ENCODE results near the gene CLEC10A.

CLEC10A gene

DNA sequence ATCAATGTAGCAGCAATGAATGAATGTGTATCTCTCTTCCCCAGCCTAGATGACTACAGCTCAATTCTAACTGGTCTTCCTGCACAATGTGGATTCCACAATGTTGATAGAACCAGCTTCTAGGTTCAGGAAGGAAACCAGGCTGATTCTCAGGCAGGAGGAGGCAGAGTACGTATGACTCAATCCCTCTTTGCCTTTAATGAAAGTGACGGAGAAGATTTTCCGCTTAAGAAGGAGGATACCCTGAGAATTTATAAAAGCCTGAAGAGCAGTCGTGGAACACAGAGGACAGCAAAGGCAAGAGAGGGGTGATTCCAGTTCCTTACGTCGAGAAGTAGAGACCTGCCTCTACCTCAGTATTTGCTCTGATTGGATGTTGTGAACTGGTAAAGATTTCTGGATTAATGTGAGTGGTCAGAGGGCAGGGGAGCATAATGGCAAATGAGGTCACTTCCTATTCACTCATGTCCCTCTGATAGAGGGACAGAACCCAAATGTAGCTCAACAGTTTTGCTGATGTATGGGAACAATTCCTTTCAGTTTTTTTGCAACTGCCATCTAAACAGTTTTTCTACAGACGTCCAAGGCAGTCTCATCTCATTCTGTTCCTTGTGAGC is 21.1 kb downstream of the CLEC10A start:
- TF ChIP-seq GATA2 (IDR thresholded peaks at IDR 0.05; ENCODE audit: low read depth, low read length) = no peak
- TF ChIP-seq GATA3 (IDR thresholded peaks at IDR 0.05; ENCODE audit: low read depth, low read length) = no peak

DNA sequence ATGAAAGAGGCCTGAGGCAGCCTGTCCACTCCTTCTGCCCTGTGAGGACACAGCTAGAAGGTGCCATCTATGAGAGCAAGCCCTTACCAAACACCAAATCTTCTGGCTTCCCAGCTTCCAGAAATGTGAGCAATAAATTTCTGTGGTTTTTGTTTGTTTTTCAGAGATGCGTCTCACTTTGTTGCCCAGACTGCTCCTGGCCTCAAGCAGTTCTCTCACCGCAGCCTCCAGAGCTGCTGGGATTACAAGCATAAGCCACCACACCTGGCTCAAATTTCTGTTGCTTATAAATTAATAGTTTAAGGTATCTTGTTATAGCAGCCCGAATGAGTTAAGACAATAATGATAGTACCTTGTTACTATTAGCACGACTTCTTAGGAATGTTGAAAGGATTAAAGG is 23.7 kb downstream of the CLEC10A start:
- TF ChIP-seq GATA3 (IDR thresholded peaks at IDR 0.05; ENCODE audit: low read depth, low read length) = no peak
- no peak for TF ChIP-seq GATA2 (IDR thresholded peaks at IDR 0.05; ENCODE audit: low read depth, low read length)

DNA sequence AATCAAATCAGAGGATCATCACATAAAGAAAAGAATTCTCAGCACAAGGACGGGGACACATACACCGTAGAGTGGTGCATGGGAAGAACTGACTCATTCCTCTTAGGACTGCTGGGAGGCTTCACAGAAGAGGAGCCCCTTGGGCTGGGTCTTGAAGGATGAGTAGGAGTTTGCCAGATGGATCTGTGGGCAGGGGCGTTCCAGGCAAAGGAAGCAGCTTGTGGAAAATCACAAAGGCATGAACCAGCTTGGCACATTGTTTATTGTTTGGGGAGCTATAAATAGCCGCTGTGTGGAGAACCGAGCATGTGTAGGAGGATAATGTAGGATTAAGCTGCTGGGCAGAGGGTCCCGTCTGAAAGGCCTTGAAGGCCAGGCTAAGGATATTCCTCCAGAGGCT is 31.1 kb downstream of the CLEC10A start:
- TF ChIP-seq GATA3 (IDR thresholded peaks at IDR 0.05; ENCODE audit: low read depth, low read length) (no peak), GATA2 (IDR thresholded peaks at IDR 0.05; ENCODE audit: low read depth, low read length) (no peak)

DNA sequence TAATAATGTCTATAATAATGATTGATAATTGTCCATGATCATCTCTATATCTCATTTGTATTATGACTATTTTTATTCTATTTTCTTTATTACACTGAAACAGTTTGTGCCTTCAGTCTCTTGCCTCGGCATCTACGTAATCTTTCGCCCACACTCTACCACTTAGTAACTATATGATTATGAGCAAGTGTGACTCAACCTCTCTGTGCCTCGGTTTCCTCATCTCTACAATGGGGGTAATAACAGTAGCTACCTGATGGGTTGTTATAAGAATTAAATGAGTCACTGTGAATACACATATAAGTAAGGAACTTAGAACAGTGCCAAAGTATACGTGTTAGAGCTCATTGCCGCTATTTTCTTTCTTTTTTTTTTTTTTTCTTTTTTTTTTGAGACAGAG is 32.5 kb downstream of the CLEC10A start:
- TF ChIP-seq GATA3 (IDR thresholded peaks at IDR 0.05; ENCODE audit: low read depth, low read length) = no peak
- no peak for TF ChIP-seq GATA2 (IDR thresholded peaks at IDR 0.05; ENCODE audit: low read depth, low read length)

- TF ChIP-seq GATA3 (IDR thresholded peaks at IDR 0.05; ENCODE audit: low read depth, low read length) (no peak), GATA2 (IDR thresholded peaks at IDR 0.05; ENCODE audit: low read depth, low read length) (no peak)
These were observed 33.8 kb downstream of the CLEC10A start for GRCh38 chr17:7046127-7046724.

DNA sequence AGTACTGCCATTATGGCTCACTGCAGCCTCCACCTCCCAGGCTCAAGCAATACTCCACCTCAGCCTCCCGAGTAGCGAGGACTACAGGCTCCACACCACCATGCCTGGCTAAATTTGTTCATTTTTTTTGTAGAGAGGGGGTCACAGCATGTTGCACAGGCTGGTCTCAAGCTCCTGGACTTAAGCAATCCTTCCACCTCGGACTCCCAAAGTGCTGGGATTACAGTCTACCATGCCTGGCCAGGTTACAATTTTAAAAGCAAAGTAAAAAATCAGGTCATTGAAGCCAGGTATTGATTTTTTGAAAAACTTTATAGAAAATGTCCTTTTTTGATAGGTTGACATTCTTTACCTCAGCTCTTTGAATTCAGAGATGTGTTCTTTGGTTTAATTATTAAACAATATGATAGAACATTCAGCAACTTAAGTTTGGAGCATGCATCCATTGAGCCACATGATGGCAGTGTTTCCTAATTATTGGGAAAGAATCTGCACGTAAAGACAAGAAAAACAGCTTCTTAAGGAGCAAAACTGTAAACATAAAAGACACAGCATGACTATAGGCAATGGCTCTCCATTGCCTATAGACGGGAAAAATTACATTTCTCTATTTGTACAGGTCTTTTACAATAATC is 34.4 kb downstream of the CLEC10A start:
- TF ChIP-seq GATA3 (IDR thresholded peaks at IDR 0.05; ENCODE audit: low read depth, low read length) (no peak), GATA2 (IDR thresholded peaks at IDR 0.05; ENCODE audit: low read depth, low read length) (no peak)

DNA sequence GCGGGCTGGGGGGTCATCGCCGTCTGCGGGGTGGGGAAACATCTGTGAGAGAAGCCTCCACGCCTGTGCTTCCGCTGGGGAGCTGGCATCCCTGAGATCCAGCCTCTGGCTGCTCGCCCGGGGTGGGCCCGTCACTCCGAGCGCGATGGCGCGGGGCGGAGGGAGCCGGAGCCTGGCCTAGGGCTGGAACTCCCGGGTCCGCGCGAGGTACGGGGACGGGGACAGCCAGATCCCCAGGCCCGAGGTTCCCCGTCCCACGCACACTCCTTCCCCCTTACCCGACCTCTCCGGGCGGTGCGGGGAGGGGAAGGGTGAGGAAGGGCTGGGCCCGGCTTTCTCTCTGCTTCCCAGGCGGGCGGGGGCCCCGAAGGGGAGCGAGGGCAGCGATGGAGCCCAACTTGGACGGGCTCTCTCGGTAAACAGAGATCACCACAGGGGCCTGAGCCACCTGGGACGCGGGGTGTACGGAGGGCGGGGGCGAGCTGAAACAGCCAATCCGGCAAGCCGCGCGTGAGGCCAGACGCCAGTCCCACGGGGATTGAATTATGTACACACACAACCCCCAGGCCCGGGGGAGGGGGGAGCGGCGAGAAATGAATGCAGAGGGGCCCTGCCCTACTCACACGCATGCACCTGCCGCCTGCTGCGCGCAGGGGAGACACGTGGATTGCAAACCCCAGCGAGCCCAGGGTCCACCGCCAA is 36.4 kb downstream of the CLEC10A start, which contains the start of gene SLC16A11:
Gene SLC16A11, minus strand, starts transcription at position 596 of the 702 bp plus-strand sequence. Its CDS starts 579 bp downstream, at position 17.
- TF ChIP-seq GATA3 (IDR thresholded peaks at IDR 0.05; ENCODE audit: low read depth, low read length) = no peak
- TF ChIP-seq GATA2 (IDR thresholded peaks at IDR 0.05; ENCODE audit: low read depth, low read length) = no peak

- TF ChIP-seq GATA2 (IDR thresholded peaks at IDR 0.05; ENCODE audit: low read depth, low read length) (no peak), GATA3 (IDR thresholded peaks at IDR 0.05; ENCODE audit: low read depth, low read length) (no peak)
These were observed 36.9 kb downstream of the CLEC10A start for GRCh38 chr17:7043182-7043496.

DNA sequence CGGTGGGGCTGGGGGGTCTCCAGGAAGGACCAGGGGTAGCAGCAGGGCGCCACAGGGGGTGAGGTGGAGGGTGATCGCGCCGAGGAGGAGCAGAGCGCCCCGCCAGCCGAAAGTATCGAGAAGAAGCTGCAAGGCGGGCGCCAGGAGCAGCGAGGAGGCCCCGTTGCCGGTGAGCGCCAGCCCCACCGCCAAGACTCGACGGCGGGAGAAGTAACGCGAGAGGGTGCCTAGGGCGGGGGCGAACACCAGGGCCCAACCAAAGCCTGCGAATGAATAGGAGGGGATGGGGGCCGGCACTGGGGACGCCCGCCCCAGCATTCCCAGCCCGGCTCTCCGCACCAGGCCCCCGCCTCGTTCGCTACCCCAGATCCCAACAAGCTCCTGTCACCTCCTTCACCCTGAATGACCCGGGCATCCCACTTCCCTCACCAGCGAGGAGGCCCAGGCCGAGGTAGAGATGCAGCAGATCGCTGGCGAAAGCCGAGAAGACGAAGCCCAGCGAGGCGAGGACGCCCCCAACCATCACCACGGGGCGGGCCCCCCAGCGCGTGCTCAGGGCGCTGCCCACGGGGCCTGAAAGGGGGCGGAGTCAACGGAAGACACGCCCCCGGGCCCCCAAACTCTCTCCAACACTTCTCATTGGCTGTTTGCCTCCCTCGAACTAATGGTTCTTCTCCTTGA is 37.4 kb downstream of the CLEC10A start:
- no peak for TF ChIP-seq GATA2 (IDR thresholded peaks at IDR 0.05; ENCODE audit: low read depth, low read length)
- TF ChIP-seq GATA3 (IDR thresholded peaks at IDR 0.05; ENCODE audit: low read depth, low read length) = no peak

DNA sequence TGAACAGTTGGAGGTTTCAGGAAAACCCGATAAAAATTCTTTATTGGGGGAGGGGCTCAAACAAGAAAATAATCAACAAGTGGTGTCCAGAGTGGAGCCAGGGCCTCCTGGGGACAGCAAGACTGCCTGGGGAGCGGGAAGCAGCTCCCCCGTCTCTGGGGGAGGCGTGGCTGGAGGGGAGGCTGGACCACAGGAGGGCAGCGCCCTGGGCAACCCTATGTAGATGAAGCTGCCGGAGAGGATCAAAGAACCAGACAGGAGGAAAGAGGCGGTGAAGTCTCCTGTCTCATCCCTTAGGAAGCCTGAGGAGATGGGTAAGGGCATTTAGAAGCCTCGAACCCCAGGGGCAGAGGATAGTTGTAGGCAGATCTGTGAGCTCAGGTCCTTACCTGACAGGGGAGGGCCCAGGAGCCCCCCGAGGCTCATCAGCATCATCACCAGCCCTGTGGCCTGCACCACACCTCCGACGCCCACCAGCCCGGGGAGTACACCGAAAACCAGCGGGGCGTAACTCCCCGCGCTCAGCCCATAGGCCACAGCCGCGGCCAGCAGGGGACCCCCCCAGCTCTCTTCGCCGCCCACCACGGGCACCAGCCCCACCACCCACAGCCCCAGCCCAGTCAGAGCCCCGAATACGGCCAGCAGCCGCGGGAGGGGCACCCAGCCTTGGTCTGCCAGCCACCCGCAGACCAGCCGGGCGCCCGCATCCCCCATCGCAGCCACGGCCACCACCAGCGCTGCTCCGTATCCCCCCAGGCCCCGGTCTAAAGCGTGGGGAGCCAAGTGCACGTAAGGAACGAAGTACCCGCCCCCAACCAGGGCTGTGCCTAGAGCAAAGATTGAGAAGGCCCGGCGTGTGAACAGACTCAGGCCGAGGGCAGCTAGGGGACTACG is 38.2 kb downstream of the CLEC10A start:
- TF ChIP-seq GATA3 (IDR thresholded peaks at IDR 0.05; ENCODE audit: low read depth, low read length) (no peak), GATA2 (IDR thresholded peaks at IDR 0.05; ENCODE audit: low read depth, low read length) (no peak)

DNA sequence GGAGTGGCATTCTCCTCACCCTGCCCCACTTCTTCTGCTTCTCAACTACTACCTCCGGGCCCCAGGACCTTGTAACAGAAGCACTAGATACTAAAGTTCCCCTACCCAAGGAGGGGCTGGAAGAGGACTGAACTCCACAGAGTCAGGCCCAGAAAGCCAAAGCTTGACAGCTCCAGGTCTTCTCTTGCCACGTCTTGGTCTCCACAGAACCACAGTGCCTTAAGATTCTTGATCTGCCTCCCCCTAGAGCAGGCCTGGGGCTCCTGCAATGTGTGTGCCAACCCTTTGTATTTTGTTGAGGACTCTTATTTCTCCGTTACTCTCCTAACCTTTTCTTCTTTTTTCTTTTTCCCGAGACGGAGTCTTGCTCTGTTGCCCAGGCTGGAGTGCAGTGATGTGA is 40.2 kb downstream of the CLEC10A start:
- TF ChIP-seq GATA2 (IDR thresholded peaks at IDR 0.05; ENCODE audit: low read depth, low read length) = no peak

DNA sequence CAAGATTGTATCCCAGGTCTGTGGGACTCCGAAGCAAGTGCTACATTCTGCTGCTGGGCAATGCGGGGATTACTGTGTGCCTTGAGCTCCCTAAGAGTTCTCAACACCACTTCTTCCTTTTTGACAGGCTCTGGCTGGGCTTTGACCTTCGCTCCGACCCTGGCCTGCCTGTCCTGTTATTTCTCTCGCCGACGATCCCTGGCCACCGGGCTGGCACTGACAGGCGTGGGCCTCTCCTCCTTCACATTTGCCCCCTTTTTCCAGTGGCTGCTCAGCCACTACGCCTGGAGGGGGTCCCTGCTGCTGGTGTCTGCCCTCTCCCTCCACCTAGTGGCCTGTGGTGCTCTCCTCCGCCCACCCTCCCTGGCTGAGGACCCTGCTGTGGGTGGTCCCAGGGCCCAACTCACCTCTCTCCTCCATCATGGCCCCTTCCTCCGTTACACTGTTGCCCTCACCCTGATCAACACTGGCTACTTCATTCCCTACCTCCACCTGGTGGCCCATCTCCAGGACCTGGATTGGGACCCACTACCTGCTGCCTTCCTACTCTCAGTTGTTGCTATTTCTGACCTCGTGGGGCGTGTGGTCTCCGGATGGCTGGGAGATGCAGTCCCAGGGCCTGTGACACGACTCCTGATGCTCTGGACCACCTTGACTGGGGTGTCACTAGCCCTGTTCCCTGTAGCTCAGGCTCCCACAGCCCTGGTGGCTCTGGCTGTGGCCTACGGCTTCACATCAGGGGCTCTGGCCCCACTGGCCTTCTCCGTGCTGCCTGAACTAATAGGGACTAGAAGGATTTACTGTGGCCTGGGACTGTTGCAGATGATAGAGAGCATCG is 41.8 kb downstream of the CLEC10A start:
- TF ChIP-seq GATA2 (IDR thresholded peaks at IDR 0.05; ENCODE audit: low read depth, low read length) (no peak), GATA3 (IDR thresholded peaks at IDR 0.05; ENCODE audit: low read depth, low read length) (no peak)

Measured in SH-SY5Y (cell line).